DND-41 (cell line): ENCODE results near the gene ONECUT3.

Source experiments
- ATAC-seq: fragments of 200-7000 bp; cut with Tn5 transposase; 3 replicates; pipeline ENCODE4 v1.9.1; 2021; ENCODE audit warnings: low read depth; ENCODE audit not compliant: insufficient read depth
- DNase-seq: peaks from one replicate; pipeline ENCODE4 v3.0.0-alpha.2; 2020
- H2AFZ ChIP-seq: 2 replicates; pipeline ENCODE4 v1.6.0; 2012; ENCODE audit warnings: low read depth, low read length
- H3K27ac ChIP-seq: 2 replicates; pipeline ENCODE4 v1.5.1; 2012; ENCODE audit warnings: low read length, inconsistent platforms
- H3K27me3 ChIP-seq: fragments of 200-600 bp; sonication (generic); 2 replicates; pipeline ENCODE4 v1.6.0; 2012; ENCODE audit warnings: low read length, mild to moderate bottlenecking, inconsistent platforms; ENCODE audit not compliant: insufficient read depth, poor library complexity
- H3K36me3 ChIP-seq: 2 replicates; pipeline ENCODE4 v1.5.1; 2012; ENCODE audit warnings: low read length, inconsistent platforms; ENCODE audit not compliant: insufficient read depth
- H3K4me1 ChIP-seq: 2 replicates; pipeline ENCODE4 v1.5.1; 2012; ENCODE audit warnings: mild to moderate bottlenecking, low read length; ENCODE audit not compliant: insufficient read depth
- H3K4me2 ChIP-seq: 2 replicates; pipeline ENCODE4 v1.6.0; 2012; ENCODE audit warnings: mild to moderate bottlenecking, moderate library complexity, low read length, inconsistent platforms; ENCODE audit not compliant: insufficient read depth
- H3K4me3 ChIP-seq, 2 experiments: fragments of 200-600 bp in 1 of 2; shearing (Covaris generic) in 1 of 2; 2 replicates each; pipeline ENCODE4 v1.5.1; 2012 to 2016; ENCODE audit warnings: inconsistent platforms in 2 of 2, low read length in 2 of 2, mild to moderate bottlenecking in 2 of 2, low read depth in 1 of 2, moderate library complexity in 1 of 2
- H3K79me2 ChIP-seq: 2 replicates; pipeline ENCODE4 v1.6.0; 2012; ENCODE audit warnings: low read length, inconsistent platforms; ENCODE audit not compliant: insufficient read depth
- H3K9ac ChIP-seq: 2 replicates; pipeline ENCODE4 v1.6.0; 2012; ENCODE audit warnings: low read depth, mild to moderate bottlenecking, inconsistent platforms, low read length, moderate library complexity
- H3K9me3 ChIP-seq: 2 replicates; pipeline ENCODE4 v1.5.1; 2012; ENCODE audit warnings: low read length, moderate library complexity, mild to moderate bottlenecking, inconsistent platforms; ENCODE audit not compliant: insufficient read depth, severe bottlenecking
- H4K20me1 ChIP-seq: 2 replicates; pipeline ENCODE4 v1.6.0; 2012; ENCODE audit warnings: low read length; ENCODE audit not compliant: insufficient read depth
- CTCF ChIP-seq: IDR thresholded peaks from 2 replicates; pipeline ENCODE4 v1.5.1; 2012; ENCODE audit warnings: borderline replicate concordance, low read length, moderate library complexity, mild to moderate bottlenecking; ENCODE audit not compliant: poor library complexity, severe bottlenecking; ENCODE audit errors: extremely low read depth
- EZH2 ChIP-seq: IDR thresholded peaks from 3 replicates; pipeline ENCODE4 v1.6.1; 2012; ENCODE audit warnings: borderline replicate concordance, low read depth, mild to moderate bottlenecking, moderate library complexity, low read length, inconsistent platforms; ENCODE audit not compliant: severe bottlenecking

Gene ONECUT3

GRCh38 chr19:1808395-1808731 is 55.1 kb downstream of the ONECUT3 start:
- Histone ChIP-seq H3K9ac (no peak overlapping the region), H3K4me1 (peaks cover 25% of the 10 kb centered on the region), H2AFZ (no peak overlapping the region), H3K27ac (no peak overlapping the region), H3K4me3 (no peak overlapping the region), H3K27me3 (no peaks in the 10 kb centered on the region), H3K4me2 (no peak overlapping the region), H3K9me3 (no peaks in the 10 kb centered on the region), H3K36me3 (peaks cover 42% of the 10 kb centered on the region), H3K79me2 (peaks cover 14% of the 10 kb centered on the region), H4K20me1 (no peaks in the 10 kb centered on the region)
- no peak for ATAC-seq
- DNase-seq = no peak
- no peak for TF ChIP-seq CTCF
- no peak for TF ChIP-seq EZH2

- DNase-seq (no peak), ATAC-seq (no peak)
- H2AFZ ChIP-seq = no peak overlapping the region
- peaks cover 14% of the 10 kb centered on the region for H3K79me2 ChIP-seq
- no peak overlapping the region for H3K4me2 ChIP-seq
- no peak overlapping the region for H3K4me3 ChIP-seq
- peaks cover 39% of the 10 kb centered on the region for H3K36me3 ChIP-seq
- H4K20me1 ChIP-seq = peaks cover 3% of the 10 kb centered on the region; the same call in 1 of the 2 replicates
- no peak overlapping the region for H3K27ac ChIP-seq
- no peaks in the 10 kb centered on the region for H3K9me3 ChIP-seq
- H3K27me3 ChIP-seq = no peaks in the 10 kb centered on the region
- H3K4me1 ChIP-seq = peaks cover 38% of the 10 kb centered on the region
- no peak overlapping the region for H3K9ac ChIP-seq
- TF ChIP-seq CTCF = no peak
- no peak for TF ChIP-seq EZH2
Observed at GRCh38 chr19:1809678-1810077, 56.4 kb downstream of the ONECUT3 start.

GRCh38 chr19:1810439-1811160 is 57.3 kb downstream of the ONECUT3 start:
- peak overlapping the region; percentile 92 for H3K4me2 ChIP-seq
- no peaks in the 10 kb centered on the region for H3K9me3 ChIP-seq
- H3K4me1 ChIP-seq = peaks cover 43% of the 10 kb centered on the region
- peaks cover 14% of the 10 kb centered on the region for H3K79me2 ChIP-seq
- no peak for ATAC-seq
- H3K9ac ChIP-seq = peak overlapping the region; percentile 73
- no peak overlapping the region for H3K4me3 ChIP-seq
- TF ChIP-seq CTCF (no peak), EZH2 (no peak)
- peaks cover 36% of the 10 kb centered on the region for H3K36me3 ChIP-seq
- H2AFZ ChIP-seq = no peak overlapping the region
- no peak for DNase-seq
- H4K20me1 ChIP-seq = peaks cover 3% of the 10 kb centered on the region; the same call in 1 of the 2 replicates
- no peaks in the 10 kb centered on the region for H3K27me3 ChIP-seq
- peak overlapping the region; percentile 84; the same call in 1 of the 2 replicates for H3K27ac ChIP-seq
